Measurements from ENCODE around the gene OR2W1.

The OR2W1 gene

DNA sequence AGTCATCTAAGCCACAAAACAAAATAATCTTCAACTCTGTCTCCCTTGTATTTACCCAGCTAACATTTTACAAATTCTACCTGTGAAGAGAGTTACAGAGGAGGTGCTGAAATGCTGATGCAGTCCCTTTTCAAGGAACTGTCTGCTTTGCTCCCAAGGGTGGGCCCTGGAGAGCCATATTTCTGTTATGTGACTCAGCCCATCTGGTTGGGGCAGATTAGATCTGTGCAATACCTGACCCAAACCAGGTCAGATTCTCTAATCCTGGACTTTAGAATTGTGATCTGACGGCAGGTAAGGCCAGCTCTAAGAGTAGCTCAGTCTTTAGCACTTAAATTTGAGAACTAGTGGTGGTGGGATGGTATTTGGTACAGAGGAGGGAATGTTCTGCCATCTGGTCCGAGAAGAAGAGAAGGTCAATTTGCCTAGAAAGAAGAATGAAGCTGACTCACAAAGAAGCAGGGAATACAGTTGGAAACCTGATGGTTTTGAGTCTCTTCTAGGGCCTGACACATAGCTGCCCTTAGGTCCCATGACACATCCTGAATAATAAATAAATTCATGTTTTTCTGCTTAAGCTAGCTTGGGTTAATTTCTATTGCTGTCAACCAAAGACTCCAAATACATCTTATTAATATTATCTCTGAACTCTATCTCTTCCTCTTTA is 48.0 kb downstream of the OR2W1 start:
- DNase-seq = no peak

DNA sequence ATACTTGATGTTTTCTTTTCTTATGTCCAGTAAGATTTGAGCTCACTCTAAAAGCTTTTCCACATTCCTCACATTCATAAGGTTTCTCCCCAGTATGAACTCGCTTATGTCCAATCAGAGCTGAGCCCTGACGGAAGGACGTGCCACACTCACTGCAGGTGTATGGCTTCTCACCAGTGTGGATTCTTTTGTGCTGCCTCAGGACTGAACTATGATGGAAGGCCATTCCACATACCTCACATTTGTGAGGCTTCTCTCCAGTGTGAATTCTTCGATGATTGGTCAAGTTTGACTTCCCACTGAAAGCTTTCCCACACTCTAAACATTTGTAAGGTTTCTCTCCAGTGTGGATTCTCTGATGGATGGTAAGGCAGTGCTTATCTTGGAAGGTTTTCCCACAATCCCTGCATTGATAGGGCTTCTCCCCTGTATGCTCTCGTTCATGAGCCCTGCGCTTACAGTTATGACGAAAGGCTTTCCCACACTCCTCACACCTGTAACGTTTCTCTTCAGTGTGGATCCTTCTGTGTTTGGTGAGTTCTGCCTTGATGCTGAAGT is 49.8 kb downstream of the OR2W1 start:
- no peak for DNase-seq

All from cerebellar nuclear complex (tissue), 1 donor.